Measurements from ENCODE around the gene MMP24OS. TPM values are rescaled to one million over a fixed set of nuclear protein-coding genes. Genes with fewer than 3 reads are reported as not detected.
"Not testable (repeated sequence)": the region's sequence is repeated elsewhere in the genome, so short reads cannot be mapped to it uniquely, and the experiment has no call there.

Gene MMP24OS
- total and polyA plus RNA-seq, 5 experiments from 2014 or later = 7.6 to 85.9 (median 12.3) TPM

GRCh38 chr20:35263532-35264341 is 14.2 kb downstream of the MMP24OS start:
- POLR2A ChIA-PET = interaction anchor here (1.1 kb wide), 1 partner anchor 14 kb away, joined by 4 read pairs; no protein-coding TSS in a partner anchor
- no peak for DNase-seq
- H3K36me3 Mint-ChIP-seq = peaks cover 0 to 41% (median 2%) of the 10 kb centered on the region in 3 donors

DNA sequence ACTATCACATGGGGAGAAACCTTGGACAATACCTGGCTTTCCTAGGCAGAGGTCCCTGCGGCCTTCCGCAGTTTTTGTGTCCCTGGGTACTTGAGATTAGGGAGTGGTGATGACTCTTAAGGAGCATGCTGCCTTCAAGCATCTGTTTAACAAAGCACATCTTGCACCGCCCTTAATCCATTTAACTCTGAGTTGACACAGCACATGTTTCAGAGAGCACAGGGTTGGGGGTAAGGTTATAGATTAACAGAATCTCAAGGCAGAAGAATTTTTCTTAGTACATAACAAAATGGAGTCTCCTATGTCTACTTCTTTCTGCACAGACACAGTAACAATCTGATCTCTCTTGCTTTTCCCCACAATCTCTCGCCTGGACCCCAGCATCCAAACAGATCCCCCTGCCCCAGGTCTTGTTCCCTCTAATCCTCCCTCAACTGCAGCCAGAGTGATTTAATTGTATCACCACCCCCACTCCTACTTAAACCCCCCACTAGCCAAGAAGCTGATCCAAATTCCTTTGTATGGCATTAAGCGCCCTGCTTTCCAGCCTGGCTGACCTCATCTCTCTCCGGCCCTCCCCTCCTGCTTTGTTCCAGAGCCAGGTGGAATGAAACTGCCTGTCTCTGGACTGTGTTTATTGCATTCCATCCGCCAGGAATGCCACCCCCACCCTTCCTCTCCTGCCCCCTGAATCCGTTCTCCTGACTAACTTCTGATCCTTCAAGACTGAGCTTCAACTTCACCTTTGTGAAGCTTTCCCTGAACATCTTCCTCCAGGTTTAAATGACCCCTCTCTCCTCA is 15.0 kb downstream of the MMP24OS start:
- DNase-seq, ATAC-seq, H3K27me3 Mint-ChIP-seq, POLR2A ChIA-PET, H3K9me3 Mint-ChIP-seq, H3K4me3 Mint-ChIP-seq: not testable (repeated sequence)
- H3K27ac Mint-ChIP-seq = peak overlapping the region in 3 of 10 donors; percentile 30 to 84 (median 82)
- H3K4me1 Mint-ChIP-seq = peaks cover 3 to 21% (median 15%) of the 10 kb centered on the region in 4 donors
- peaks cover 0 to 44% (median 5%) of the 10 kb centered on the region in 3 donors for H3K36me3 Mint-ChIP-seq

More at GRCh38 chr20:35263532-35264341, 14.2 kb downstream of the MMP24OS start:
- Mint-ChIP-seq H3K9me3 (no peaks in the 10 kb centered on the region), H3K4me3 (no peak overlapping the region), H3K27me3 (no peaks in the 10 kb centered on the region), H3K4me1 (peaks cover 3 to 22% (median 14%) of the 10 kb centered on the region in 4 donors), H3K27ac (peak overlapping the region in 4 of 10 donors; percentile 19 to 84 (median 78))
- ATAC-seq = no peak

DNA sequence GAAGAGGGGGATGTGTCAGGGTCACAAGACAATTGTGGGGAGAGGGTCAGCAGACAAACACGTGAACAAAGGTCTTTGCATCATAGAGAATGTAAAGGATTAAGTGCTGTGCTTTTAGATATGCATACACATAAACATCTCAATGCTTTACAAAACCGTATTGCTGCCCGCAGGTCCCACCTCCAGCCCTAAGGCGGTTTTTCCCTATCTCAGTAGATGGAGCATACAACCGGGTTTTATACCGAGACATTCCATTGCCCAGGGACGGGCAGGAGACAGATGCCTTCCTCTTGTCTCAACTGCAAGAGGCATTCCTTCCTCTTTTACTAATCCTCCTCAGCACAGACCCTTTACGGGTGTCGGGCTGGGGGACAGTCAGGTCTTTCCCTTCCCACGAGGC is 15.6 kb downstream of the MMP24OS start:
- ATAC-seq, H3K4me3 Mint-ChIP-seq, POLR2A ChIA-PET, H3K27me3 Mint-ChIP-seq, H3K9me3 Mint-ChIP-seq, DNase-seq: not testable (repeated sequence)
- H3K27ac Mint-ChIP-seq = peak overlapping the region in 1 of 10 donors; percentile 31
- peaks cover 0 to 39% (median 5%) of the 10 kb centered on the region in 3 donors for H3K36me3 Mint-ChIP-seq
- H3K4me1 Mint-ChIP-seq = peaks cover 2 to 15% (median 13%) of the 10 kb centered on the region in 4 donors

- DNase-seq (no peak), ATAC-seq (no peak)
- peaks cover 0 to 36% (median 4%) of the 10 kb centered on the region in 3 donors for H3K36me3 Mint-ChIP-seq
- no peak overlapping the region for H3K4me3 Mint-ChIP-seq
- H3K27ac Mint-ChIP-seq = no peak overlapping the region
- no peaks in the 10 kb centered on the region for H3K27me3 Mint-ChIP-seq
- H3K9me3 Mint-ChIP-seq = no peaks in the 10 kb centered on the region
- POLR2A ChIA-PET = interaction anchor here (0.5 kb wide), 1 partner anchor 97 kb away, joined by 4 read pairs; no protein-coding TSS in a partner anchor
- peaks cover 2 to 12% (median 10%) of the 10 kb centered on the region in 4 donors for H3K4me1 Mint-ChIP-seq
These were observed 17.5 kb downstream of the MMP24OS start for GRCh38 chr20:35260426-35260825.

DNA sequence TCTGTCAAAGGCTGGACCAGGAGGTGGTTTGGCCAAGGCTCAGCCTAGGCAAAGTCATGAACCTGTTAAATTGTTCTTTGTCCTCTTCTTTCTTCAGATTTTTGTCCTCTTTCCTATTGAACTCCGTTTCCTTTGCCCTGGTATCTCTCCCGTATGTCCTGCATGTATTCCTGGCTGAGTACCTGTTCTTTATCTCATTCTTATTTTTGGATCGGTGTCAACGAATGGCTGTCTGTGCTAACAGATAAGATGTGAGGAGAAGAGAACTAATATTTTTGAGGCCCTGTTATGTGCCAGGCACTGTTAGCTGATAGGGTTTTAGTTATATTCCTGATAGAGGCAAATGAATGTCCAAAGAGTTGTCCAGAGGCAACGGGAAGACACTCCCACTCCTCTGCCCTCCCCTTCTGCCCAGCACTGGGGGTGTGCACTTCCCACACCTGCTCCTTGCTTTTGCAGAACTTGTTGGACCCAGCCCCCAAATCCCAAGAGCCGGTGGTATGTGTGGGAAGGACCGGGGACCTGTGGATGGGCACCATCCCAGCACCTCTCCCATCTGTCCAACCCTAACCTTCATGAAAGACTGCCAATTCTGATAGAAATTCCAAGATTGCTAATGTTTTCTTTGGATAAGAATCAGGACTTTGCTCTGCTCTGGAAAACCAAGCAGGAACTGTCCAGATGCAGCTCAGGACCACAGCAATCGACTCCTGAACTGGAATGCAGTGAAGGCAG is 20.6 kb downstream of the MMP24OS start:
- POLR2A ChIA-PET = no interaction called here
- peaks cover 4 to 13% (median 8%) of the 10 kb centered on the region in 4 donors for H3K4me1 Mint-ChIP-seq
- no peaks in the 10 kb centered on the region for H3K9me3 Mint-ChIP-seq
- no peak for ATAC-seq
- H3K27ac Mint-ChIP-seq = no peak overlapping the region
- H3K4me3 Mint-ChIP-seq = no peak overlapping the region
- peaks cover 0 to 33% (median 6%) of the 10 kb centered on the region in 3 donors for H3K36me3 Mint-ChIP-seq
- DNase-seq = no peak
- no peaks in the 10 kb centered on the region for H3K27me3 Mint-ChIP-seq

DNA sequence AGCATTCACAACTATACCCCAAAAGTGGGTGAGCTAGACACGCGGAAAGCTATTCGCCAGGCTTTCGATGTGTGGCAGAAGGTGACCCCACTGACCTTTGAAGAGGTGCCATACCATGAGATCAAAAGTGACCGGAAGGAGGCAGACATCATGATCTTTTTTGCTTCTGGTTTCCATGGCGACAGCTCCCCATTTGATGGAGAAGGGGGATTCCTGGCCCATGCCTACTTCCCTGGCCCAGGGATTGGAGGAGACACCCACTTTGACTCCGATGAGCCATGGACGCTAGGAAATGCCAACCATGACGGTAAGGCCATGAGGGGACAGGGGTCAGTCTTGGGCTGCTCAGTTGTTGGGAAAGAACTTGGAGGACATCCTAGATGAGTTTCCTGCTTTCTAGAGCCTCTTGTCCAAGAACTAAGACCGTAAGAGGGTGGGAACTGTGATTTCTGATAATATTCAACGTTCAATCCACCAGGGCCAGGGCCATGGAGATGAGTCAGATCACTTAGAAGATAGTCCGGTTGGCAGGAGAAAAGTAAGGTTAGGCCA is 23.4 kb downstream of the MMP24OS start:
- no peaks in the 10 kb centered on the region for H3K9me3 Mint-ChIP-seq
- no peak for DNase-seq
- H3K27ac Mint-ChIP-seq = peak overlapping the region in 3 of 10 donors; percentile 53 to 74 (median 71)
- H3K4me3 Mint-ChIP-seq = no peak overlapping the region
- POLR2A ChIA-PET = interaction anchor here (0.5 kb wide), 1 partner anchor 150 kb away, joined by 3 read pairs; no protein-coding TSS in a partner anchor
- peaks cover 17 to 35% (median 29%) of the 10 kb centered on the region in 4 donors for H3K4me1 Mint-ChIP-seq
- no peak for ATAC-seq
- H3K36me3 Mint-ChIP-seq = peaks cover 0 to 28% (median 6%) of the 10 kb centered on the region in 3 donors
- H3K27me3 Mint-ChIP-seq = no peaks in the 10 kb centered on the region

DNA sequence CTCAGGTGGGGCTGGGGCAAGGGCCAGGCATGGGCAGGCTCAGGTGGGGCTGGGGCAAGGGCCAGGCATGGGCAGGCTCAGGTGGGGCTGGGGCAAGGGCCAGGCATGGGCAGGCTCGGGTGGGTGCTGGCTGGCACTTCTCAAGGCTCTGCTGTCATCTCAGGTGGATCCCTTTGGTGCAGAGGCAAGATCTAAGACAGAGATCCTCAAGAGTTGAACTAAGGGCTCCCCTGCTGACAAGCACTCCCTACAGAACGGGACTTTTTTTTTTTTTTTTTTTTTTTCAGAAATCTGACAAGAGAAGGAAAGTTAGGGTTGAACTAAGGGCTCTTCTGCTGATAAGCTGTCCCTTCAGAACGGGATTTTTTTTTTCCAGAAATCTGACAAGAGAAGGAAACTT is 24.9 kb downstream of the MMP24OS start:
- DNase-seq (no peak), ATAC-seq (no peak)
- no peaks in the 10 kb centered on the region for H3K27me3 Mint-ChIP-seq
- H3K4me1 Mint-ChIP-seq = peaks cover 15 to 33% (median 29%) of the 10 kb centered on the region in 4 donors
- POLR2A ChIA-PET = interaction anchor here (0.9 kb wide), 1 partner anchor 26 kb away, joined by 3 read pairs; no protein-coding TSS in a partner anchor
- H3K36me3 Mint-ChIP-seq = peaks cover 0 to 19% (median 3%) of the 10 kb centered on the region in 3 donors
- H3K9me3 Mint-ChIP-seq = no peaks in the 10 kb centered on the region
- no peak overlapping the region for H3K4me3 Mint-ChIP-seq
- H3K27ac Mint-ChIP-seq = peak overlapping the region in 9 of 10 donors; percentile 52 to 97 (median 60)

- not testable (repeated sequence) for DNase-seq, H3K9me3 Mint-ChIP-seq, H3K27me3 Mint-ChIP-seq
- peak overlapping the region in 9 of 10 donors; percentile 22 to 80 (median 65) for H3K4me3 Mint-ChIP-seq
- POLR2A ChIA-PET = interaction anchor here (0.6 to 1.0 kb wide), 2 partner anchors 19 to 25 kb away, joined by 3 to 5 read pairs; partner anchors contain the start of gene MMP24OS
- ATAC-seq = peak in 1 of 2 donors; percentile 32
- H3K4me1 Mint-ChIP-seq = peaks cover 16 to 33% (median 29%) of the 10 kb centered on the region in 4 donors
- peak overlapping the region; percentile 91 to 99 (median 96) for H3K27ac Mint-ChIP-seq
- peaks cover 0 to 19% (median 3%) of the 10 kb centered on the region in 3 donors for H3K36me3 Mint-ChIP-seq
These were observed 25.3 kb downstream of the MMP24OS start for GRCh38 chr20:35252598-35252997.

GRCh38 chr20:35252037-35252461 is 25.9 kb downstream of the MMP24OS start:
- peak; percentile 91 to 95 for ATAC-seq
- peak in 5 of 10 donors; percentile 37 to 70 (median 57) for DNase-seq

GRCh38 chr20:35251613-35251940 is 26.3 kb downstream of the MMP24OS start:
- peak overlapping the region in 8 of 10 donors; percentile 9 to 72 (median 57) for H3K4me3 Mint-ChIP-seq
- H3K4me1 Mint-ChIP-seq = peaks cover 19 to 33% (median 29%) of the 10 kb centered on the region in 4 donors
- H3K9me3 Mint-ChIP-seq = no peaks in the 10 kb centered on the region
- POLR2A ChIA-PET = interaction anchor here (0.7 to 1.2 kb wide), 4 partner anchors 23 to 159 kb away, joined by 3 to 5 read pairs (median 4); partner anchors contain the start of gene MMP24OS
- no peaks in the 10 kb centered on the region for H3K27me3 Mint-ChIP-seq
- H3K27ac Mint-ChIP-seq = peak overlapping the region; percentile 91 to 99 (median 96)
- peaks cover 0 to 17% (median 2%) of the 10 kb centered on the region in 3 donors for H3K36me3 Mint-ChIP-seq
- no peak for ATAC-seq
- DNase-seq = peak in 1 of 10 donors; percentile 13

More at GRCh38 chr20:35252037-35252461, 25.9 kb downstream of the MMP24OS start:
- H3K9me3 Mint-ChIP-seq = no peaks in the 10 kb centered on the region
- POLR2A ChIA-PET = interaction anchor here (0.6 to 1.2 kb wide), 3 partner anchors 19 to 26 kb away, joined by 3 to 5 read pairs (median 4); partner anchors contain the start of gene MMP24OS
- peak overlapping the region; percentile 22 to 80 (median 65) for H3K4me3 Mint-ChIP-seq
- H3K36me3 Mint-ChIP-seq = peaks cover 0 to 16% (median 2%) of the 10 kb centered on the region in 3 donors
- H3K27me3 Mint-ChIP-seq = no peaks in the 10 kb centered on the region
- H3K27ac Mint-ChIP-seq = peak overlapping the region; percentile 91 to 99 (median 96)
- H3K4me1 Mint-ChIP-seq = peaks cover 19 to 33% (median 29%) of the 10 kb centered on the region in 4 donors

GRCh38 chr20:35248641-35249475 is 29.1 kb downstream of the MMP24OS start:
- no peaks in the 10 kb centered on the region for H3K27me3 Mint-ChIP-seq
- H3K4me1 Mint-ChIP-seq = peaks cover 19 to 30% (median 27%) of the 10 kb centered on the region in 4 donors
- no peak overlapping the region for H3K27ac Mint-ChIP-seq
- no peaks in the 10 kb centered on the region for H3K9me3 Mint-ChIP-seq
- DNase-seq (no peak), ATAC-seq (no peak)
- no peak overlapping the region for H3K4me3 Mint-ChIP-seq
- peaks cover 0 to 8% (median 2%) of the 10 kb centered on the region in 3 donors for H3K36me3 Mint-ChIP-seq
- POLR2A ChIA-PET = no interaction called here

Measured in naive thymus-derived CD8-positive, alpha-beta T cell (primary cell).